Cardiac fibroblast (primary cell): ENCODE data around the gene PPIB.
A peak's percentile ranks its signal among the peaks of the same experiment; 100 is the strongest.

Experiments
- DNase-seq, 2 donors: peaks; one replicate each; pipeline versions ENCODE4 v3.0.0 to v3.0.0-alpha.2; 2010; ENCODE audit warnings: low read depth in 2 of 2
- H3K4me3 ChIP-seq, 2 donors: replicated peaks in 1 of 2; 1 replicate in 1 of 2; 2 replicates in 1 of 2; pipeline ENCODE4 v1.5.1; 2011; ENCODE audit warnings: low read depth in 2 of 2, low read length in 2 of 2, mild to moderate bottlenecking in 2 of 2, moderate library complexity in 1 of 2
- CTCF ChIP-seq: IDR thresholded peaks from one replicate; pipeline ENCODE4 v1.5.1; 2011; ENCODE audit warnings: low read depth, mild to moderate bottlenecking, low read length, inconsistent platforms

Gene PPIB

GRCh38 chr15:64166102-64166890 is 3.5 kb upstream of the PPIB start:
- DNase-seq = no peak
- no peak overlapping the region for H3K4me3 ChIP-seq
- no peak for TF ChIP-seq CTCF

GRCh38 chr15:64164436-64164835 is 1.6 kb upstream of the PPIB start:
- H3K4me3 ChIP-seq = no peak overlapping the region
- DNase-seq = no peak
- no peak for TF ChIP-seq CTCF

GRCh38 chr15:64163659-64164362 is 989 bp upstream of the PPIB start:
- no peak for TF ChIP-seq CTCF
- peak overlapping the region in 1 of 2 donors; percentile 48 for H3K4me3 ChIP-seq
- peak in 1 of 2 donors; percentile 38 for DNase-seq

GRCh38 chr15:64162478-64162868 is 349 bp downstream of the PPIB start:
- no peak for TF ChIP-seq CTCF
- peak overlapping the region; percentile 89 to 95 for H3K4me3 ChIP-seq
- DNase-seq = no peak

GRCh38 chr15:64161688-64162477 is 939 bp downstream of the PPIB start:
- no peak for DNase-seq
- no peak for TF ChIP-seq CTCF
- H3K4me3 ChIP-seq = peak overlapping the region; percentile 89 to 95

- DNase-seq = no peak
- TF ChIP-seq CTCF = no peak
- H3K4me3 ChIP-seq = no peak overlapping the region
Measured at GRCh38 chr15:64158363-64159134, 4.3 kb downstream of the PPIB start.
